ENCODE data around the gene VPS52.

Gene VPS52

DNA sequence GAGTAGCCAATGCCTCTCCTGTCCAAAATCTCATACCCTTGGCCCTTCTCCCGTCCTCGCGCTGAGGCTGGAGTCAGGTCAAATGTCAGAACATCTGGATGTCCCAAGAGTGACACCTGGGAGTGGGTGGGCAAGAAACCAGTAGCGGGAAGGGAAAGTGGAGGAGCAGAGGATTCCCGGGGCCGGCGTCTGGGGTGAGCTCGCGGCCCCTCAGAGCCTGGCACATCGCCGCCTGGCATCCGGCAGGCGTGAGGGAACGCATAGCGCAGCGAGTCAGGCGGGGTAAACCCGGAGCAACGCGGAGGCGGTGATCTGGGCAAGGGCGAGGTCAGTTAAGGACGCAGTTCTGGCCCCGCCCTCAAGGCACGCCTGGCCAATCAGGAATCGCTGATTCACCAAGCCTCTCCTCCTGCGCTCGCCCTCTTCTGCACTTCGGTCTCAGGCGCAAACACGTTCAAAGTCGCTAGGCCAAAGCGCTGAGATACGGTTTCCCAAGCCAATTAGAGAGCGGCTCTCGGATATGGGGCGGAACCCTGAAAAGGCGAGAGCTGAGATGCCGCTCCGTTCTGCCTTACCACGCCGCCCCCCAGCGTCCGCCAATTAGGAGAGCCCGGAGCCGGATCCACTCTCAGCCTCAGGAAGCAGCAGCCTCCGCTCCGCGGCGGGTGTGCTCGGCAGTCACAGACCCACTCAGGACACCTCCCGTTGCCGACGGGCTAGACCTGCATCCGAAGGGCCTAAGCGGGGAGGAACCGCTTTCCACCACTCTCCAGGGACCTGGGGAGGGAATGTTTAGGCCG, 22.5 kb downstream of the VPS52 start:
- Histone ChIP-seq H3K4me3 (ENCODE audit: low read length) (peak overlapping the region; percentile 99), H3K27me3 (ENCODE audit: low read depth, low read length) (no peaks in the 10 kb centered on the region), H3K9me3 (ENCODE audit: insufficient read depth, low read length) (no peaks in the 10 kb centered on the region), H3K36me3 (replicated peaks; ENCODE audit: low read depth, low read length) (peaks cover 3% of the 10 kb centered on the region), H3K27ac (ENCODE audit: low read length) (peak overlapping the region; percentile 72), H3K9ac (ENCODE audit: low read length) (peak overlapping the region; percentile 96), H2AFZ (ENCODE audit: low read depth, low read length) (peak overlapping the region; percentile 83), H3K4me2 (ENCODE audit: low read length) (peak overlapping the region; percentile 99), H3K79me2 (ENCODE audit: low read length) (no peaks in the 10 kb centered on the region; the same call in 1 of the 2 replicates), H3K4me1 (ENCODE audit: low read length) (peaks cover 7% of the 10 kb centered on the region), H4K20me1 (ENCODE audit: insufficient read depth, low read length) (no peaks in the 10 kb centered on the region)
- TF ChIP-seq, protein P1, sequence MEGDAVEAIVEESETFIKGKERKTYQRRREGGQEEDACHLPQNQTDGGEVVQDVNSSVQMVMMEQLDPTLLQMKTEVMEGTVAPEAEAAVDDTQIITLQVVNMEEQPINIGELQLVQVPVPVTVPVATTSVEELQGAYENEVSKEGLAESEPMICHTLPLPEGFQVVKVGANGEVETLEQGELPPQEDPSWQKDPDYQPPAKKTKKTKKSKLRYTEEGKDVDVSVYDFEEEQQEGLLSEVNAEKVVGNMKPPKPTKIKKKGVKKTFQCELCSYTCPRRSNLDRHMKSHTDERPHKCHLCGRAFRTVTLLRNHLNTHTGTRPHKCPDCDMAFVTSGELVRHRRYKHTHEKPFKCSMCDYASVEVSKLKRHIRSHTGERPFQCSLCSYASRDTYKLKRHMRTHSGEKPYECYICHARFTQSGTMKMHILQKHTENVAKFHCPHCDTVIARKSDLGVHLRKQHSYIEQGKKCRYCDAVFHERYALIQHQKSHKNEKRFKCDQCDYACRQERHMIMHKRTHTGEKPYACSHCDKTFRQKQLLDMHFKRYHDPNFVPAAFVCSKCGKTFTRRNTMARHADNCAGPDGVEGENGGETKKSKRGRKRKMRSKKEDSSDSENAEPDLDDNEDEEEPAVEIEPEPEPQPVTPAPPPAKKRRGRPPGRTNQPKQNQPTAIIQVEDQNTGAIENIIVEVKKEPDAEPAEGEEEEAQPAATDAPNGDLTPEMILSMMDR (IDR thresholded peaks at IDR 0.05; ENCODE audit: low read depth, low read length), result 0 out of 2 replicates have a peak, but pooled peaks have one; percentile 11
- no peak for TF ChIP-seq EZH2phosphoT487 (IDR thresholded peaks at IDR 0.05; ENCODE audit: low read depth)

DNA sequence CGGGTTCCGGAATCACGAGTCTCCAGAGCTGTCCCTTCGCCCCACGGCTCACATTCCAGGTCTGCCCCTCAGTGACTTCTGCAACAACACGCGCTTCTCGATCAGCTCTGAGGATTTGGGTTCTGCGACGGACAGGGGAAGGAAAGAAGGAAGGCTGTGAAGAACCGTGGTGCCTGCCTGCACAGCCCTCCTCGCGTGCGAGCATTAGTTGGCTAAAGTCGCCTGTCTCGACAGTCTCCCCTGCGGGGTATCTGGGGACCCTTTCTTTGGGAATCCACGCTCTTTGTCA, 23.1 kb downstream of the VPS52 start:
- no peaks in the 10 kb centered on the region for H4K20me1 ChIP-seq (ENCODE audit: insufficient read depth, low read length)
- TF ChIP-seq EZH2phosphoT487 (IDR thresholded peaks at IDR 0.05; ENCODE audit: low read depth), result no peak
- TF ChIP-seq, protein P1 (IDR thresholded peaks at IDR 0.05; ENCODE audit: low read depth, low read length), result no peak; the same call in 1 of the 2 replicates
- H2AFZ ChIP-seq (ENCODE audit: low read depth, low read length), result peak overlapping the region; percentile 83
- H3K4me2 ChIP-seq (ENCODE audit: low read length), result peak overlapping the region; percentile 99
- H3K79me2 ChIP-seq (ENCODE audit: low read length), result no peaks in the 10 kb centered on the region; the same call in 1 of the 2 replicates
- H3K9ac ChIP-seq (ENCODE audit: low read length), result peak overlapping the region; percentile 74
- H3K36me3 ChIP-seq (replicated peaks; ENCODE audit: low read depth, low read length), result peaks cover 3% of the 10 kb centered on the region
- peak overlapping the region; percentile 39 for H3K27ac ChIP-seq (ENCODE audit: low read length)
- H3K27me3 ChIP-seq (ENCODE audit: low read depth, low read length), result no peaks in the 10 kb centered on the region
- peaks cover 7% of the 10 kb centered on the region for H3K4me1 ChIP-seq (ENCODE audit: low read length)
- H3K4me3 ChIP-seq (ENCODE audit: low read length), result peak overlapping the region; percentile 99
- H3K9me3 ChIP-seq (ENCODE audit: insufficient read depth, low read length), result no peaks in the 10 kb centered on the region

DNA sequence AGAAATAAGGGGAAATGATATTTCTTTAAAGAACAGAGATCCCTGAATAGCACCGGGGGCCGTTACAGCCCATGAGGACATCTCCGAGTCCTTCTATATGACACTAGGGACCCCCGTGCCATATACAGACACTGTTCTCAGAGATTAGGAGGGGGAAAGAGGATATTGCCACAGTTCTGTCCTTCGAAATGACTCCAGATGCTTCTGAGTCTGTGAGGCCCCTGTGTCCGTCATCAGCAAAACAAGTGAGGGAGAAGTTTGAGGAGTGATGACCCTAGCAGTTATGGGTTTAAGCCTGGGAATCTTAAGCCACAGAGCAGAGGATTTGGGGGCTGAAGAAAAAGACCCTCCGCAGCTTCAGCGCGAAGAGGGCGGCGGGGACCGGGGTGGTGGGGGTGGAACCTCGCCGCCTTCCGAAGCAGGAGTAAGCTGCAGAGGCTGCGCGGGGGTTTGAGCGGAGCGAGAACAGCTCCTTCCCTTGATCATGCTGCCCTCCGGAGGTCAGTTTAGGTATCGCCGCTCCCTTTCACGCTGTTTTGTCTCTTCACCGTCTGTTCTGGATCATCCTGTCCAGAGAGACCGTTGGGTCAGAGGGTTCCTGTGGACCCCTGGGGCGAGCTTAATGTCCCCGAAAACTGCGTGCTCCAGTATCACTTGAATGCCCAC, 23.6 kb downstream of the VPS52 start:
- H3K27ac ChIP-seq (ENCODE audit: low read length), result peak overlapping the region; percentile 39
- H3K9ac ChIP-seq (ENCODE audit: low read length), result peak overlapping the region; percentile 74
- peak overlapping the region; percentile 99 for H3K4me2 ChIP-seq (ENCODE audit: low read length)

More for the DNA sequence above, 23.6 kb downstream of the VPS52 start:
- peak overlapping the region; percentile 99 for H3K4me3 ChIP-seq (ENCODE audit: low read length)
- peak overlapping the region; percentile 98 for H2AFZ ChIP-seq (ENCODE audit: low read depth, low read length)
- peaks cover 3% of the 10 kb centered on the region for H3K36me3 ChIP-seq (replicated peaks; ENCODE audit: low read depth, low read length)
- H3K4me1 ChIP-seq (ENCODE audit: low read length), result peaks cover 7% of the 10 kb centered on the region
- H3K27me3 ChIP-seq (ENCODE audit: low read depth, low read length), result peaks cover 4% of the 10 kb centered on the region; the same call in 1 of the 2 replicates
- no peaks in the 10 kb centered on the region for H3K9me3 ChIP-seq (ENCODE audit: insufficient read depth, low read length)
- no peaks in the 10 kb centered on the region; the same call in 1 of the 2 replicates for H3K79me2 ChIP-seq (ENCODE audit: low read length)
- H4K20me1 ChIP-seq (ENCODE audit: insufficient read depth, low read length), result no peaks in the 10 kb centered on the region
- TF ChIP-seq, protein P1 (IDR thresholded peaks at IDR 0.05; ENCODE audit: low read depth, low read length), result peak; percentile 68
- no peak for TF ChIP-seq EZH2phosphoT487 (IDR thresholded peaks at IDR 0.05; ENCODE audit: low read depth)

Measured in OCI-LY3 (cell line).